HepG2 (cell line): ENCODE results near the gene BMPR1B.

Source experiments
- HDAC6 ChIP-seq: fragments of 200-600 bp; sonication (generic); IDR thresholded peaks from 2 replicates; pipeline ENCODE4 v1.7.0; 2017; ENCODE audit warnings: mild to moderate bottlenecking, antibody characterized with exemption, low read length, low read depth
- KDM1A ChIP-seq: IDR thresholded peaks from 2 replicates; pipeline ENCODE4 v1.6.1; 2016; ENCODE audit warnings: missing compliant biosample characterization
- POLR2A ChIP-seq, 2 experiments: IDR thresholded peaks; 2 replicates each; pipeline ENCODE4 v1.6.1; 2011; ENCODE audit warnings: low read depth in 2 of 2, low read length in 2 of 2, mild to moderate bottlenecking in 1 of 2, moderate library complexity in 1 of 2; ENCODE audit not compliant: insufficient read depth in 1 of 2
- RNF2 ChIP-seq: fragments of 450-650 bp; conservative IDR thresholded peaks from 2 replicates; pipeline ENCODE4 v1.6.1; 2016; ENCODE audit warnings: low read depth
- ZNF510 ChIP-seq: sonication (generic); formaldehyde crosslinking; IDR thresholded peaks from 2 replicates; pipeline ENCODE4 v1.4.0; 2020; ENCODE audit warnings: low read depth, mild to moderate bottlenecking, missing genetic modification reagents
- ZNF703 ChIP-seq: sonication (generic); formaldehyde crosslinking; IDR thresholded peaks from 2 replicates; pipeline ENCODE4 v1.5.1; 2020; ENCODE audit warnings: missing genetic modification reagents, mild to moderate bottlenecking, moderate library complexity, borderline replicate concordance
- ZNF816 ChIP-seq: sonication (generic); formaldehyde crosslinking; IDR thresholded peaks from 2 replicates; pipeline ENCODE4 v1.8.0; 2022; ENCODE audit warnings: missing genetic modification reagents, mild to moderate bottlenecking, borderline replicate concordance
- TF ChIP-seq, protein P1 (sequence below): sonication (generic); formaldehyde crosslinking; IDR thresholded peaks from 2 replicates; pipeline ENCODE4 v1.5.0; 2020; ENCODE audit warnings: missing genetic modification reagents
- TF ChIP-seq, protein P2 (sequence below): sonication (generic); formaldehyde crosslinking; IDR thresholded peaks from 2 replicates; pipeline ENCODE4 v1.5.0; 2020; ENCODE audit warnings: mild to moderate bottlenecking, missing genetic modification reagents, moderate library complexity
- TF ChIP-seq, protein P3 (sequence below): sonication (generic); formaldehyde crosslinking; IDR thresholded peaks from 2 replicates; pipeline ENCODE4 v1.5.0; 2020; ENCODE audit warnings: mild to moderate bottlenecking, missing genetic modification reagents

DNA sequence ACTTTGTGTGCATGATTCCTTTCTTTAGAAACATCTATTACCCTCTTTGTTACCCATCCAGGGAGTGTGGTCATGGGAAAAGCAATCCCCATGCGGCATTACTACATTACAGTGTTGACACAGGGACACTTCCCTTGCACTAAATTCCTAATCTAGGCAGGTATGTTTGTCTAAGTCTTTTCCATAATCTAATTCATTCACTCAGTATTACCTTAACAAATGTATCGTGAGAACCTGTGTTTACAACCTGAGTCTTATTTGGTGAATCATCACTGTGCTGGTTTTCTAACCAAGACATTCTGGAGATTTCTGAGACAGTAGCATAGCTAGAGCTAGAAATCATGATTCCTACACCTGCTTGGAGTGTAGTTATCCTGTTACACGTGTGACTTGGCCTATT lies 326.8 kb downstream of the BMPR1B start:
- TF ChIP-seq KDM1A (no peak), HDAC6 (no peak), ZNF703 (CRISPR knock-in tag) (no peak), RNF2 (no peak), ZNF816 (CRISPR knock-in tag) (no peak), POLR2A (IDR thresholded peaks at IDR 0.05; ENCODE audit: insufficient read depth in 1 of 2, low read depth in 2 of 2, low read length in 2 of 2) (no peak), ZNF510 (CRISPR knock-in tag) (no peak)
- TF ChIP-seq, protein P1, sequence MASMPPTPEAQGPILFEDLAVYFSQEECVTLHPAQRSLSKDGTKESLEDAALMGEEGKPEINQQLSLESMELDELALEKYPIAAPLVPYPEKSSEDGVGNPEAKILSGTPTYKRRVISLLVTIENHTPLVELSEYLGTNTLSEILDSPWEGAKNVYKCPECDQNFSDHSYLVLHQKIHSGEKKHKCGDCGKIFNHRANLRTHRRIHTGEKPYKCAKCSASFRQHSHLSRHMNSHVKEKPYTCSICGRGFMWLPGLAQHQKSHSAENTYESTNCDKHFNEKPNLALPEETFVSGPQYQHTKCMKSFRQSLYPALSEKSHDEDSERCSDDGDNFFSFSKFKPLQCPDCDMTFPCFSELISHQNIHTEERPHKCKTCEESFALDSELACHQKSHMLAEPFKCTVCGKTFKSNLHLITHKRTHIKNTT = no peak
- TF ChIP-seq, protein P2, sequence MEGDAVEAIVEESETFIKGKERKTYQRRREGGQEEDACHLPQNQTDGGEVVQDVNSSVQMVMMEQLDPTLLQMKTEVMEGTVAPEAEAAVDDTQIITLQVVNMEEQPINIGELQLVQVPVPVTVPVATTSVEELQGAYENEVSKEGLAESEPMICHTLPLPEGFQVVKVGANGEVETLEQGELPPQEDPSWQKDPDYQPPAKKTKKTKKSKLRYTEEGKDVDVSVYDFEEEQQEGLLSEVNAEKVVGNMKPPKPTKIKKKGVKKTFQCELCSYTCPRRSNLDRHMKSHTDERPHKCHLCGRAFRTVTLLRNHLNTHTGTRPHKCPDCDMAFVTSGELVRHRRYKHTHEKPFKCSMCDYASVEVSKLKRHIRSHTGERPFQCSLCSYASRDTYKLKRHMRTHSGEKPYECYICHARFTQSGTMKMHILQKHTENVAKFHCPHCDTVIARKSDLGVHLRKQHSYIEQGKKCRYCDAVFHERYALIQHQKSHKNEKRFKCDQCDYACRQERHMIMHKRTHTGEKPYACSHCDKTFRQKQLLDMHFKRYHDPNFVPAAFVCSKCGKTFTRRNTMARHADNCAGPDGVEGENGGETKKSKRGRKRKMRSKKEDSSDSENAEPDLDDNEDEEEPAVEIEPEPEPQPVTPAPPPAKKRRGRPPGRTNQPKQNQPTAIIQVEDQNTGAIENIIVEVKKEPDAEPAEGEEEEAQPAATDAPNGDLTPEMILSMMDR (CRISPR knock-in tag) = no peak
- TF ChIP-seq, protein P3, sequence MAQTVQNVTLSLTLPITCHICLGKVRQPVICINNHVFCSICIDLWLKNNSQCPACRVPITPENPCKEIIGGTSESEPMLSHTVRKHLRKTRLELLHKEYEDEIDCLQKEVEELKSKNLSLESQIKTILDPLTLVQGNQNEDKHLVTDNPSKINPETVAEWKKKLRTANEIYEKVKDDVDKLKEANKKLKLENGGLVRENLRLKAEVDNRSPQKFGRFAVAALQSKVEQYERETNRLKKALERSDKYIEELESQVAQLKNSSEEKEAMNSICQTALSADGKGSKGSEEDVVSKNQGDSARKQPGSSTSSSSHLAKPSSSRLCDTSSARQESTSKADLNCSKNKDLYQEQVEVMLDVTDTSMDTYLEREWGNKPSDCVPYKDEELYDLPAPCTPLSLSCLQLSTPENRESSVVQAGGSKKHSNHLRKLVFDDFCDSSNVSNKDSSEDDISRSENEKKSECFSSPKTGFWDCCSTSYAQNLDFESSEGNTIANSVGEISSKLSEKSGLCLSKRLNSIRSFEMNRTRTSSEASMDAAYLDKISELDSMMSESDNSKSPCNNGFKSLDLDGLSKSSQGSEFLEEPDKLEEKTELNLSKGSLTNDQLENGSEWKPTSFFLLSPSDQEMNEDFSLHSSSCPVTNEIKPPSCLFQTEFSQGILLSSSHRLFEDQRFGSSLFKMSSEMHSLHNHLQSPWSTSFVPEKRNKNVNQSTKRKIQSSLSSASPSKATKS = no peak
